Hepatocyte (in vitro differentiated cells): Measurements from ENCODE around the gene AMIGO2.

Source experiments
- CTCF ChIP-seq: fragments of 200-600 bp; sonication (generic); IDR thresholded peaks from 2 replicates; pipeline ENCODE4 v1.5.1; 2016; ENCODE audit warnings: antibody characterized with exemption, mild to moderate bottlenecking; ENCODE audit not compliant: poor library complexity
- EZH2 ChIP-seq: fragments of 200-600 bp; sonication (generic); IDR thresholded peaks from 2 replicates; pipeline ENCODE4 v1.6.1; 2016; ENCODE audit warnings: antibody characterized with exemption, mild to moderate bottlenecking, borderline replicate concordance

GRCh38 chr12:47098099-47098498, 18.3 kb upstream of the AMIGO2 start:
- TF ChIP-seq CTCF, result no peak
- TF ChIP-seq EZH2, result no peak
